CD14-positive monocyte (primary cell): ENCODE results near the gene OGFOD2. TPM values are rescaled to one million over a fixed set of nuclear protein-coding genes. Genes with fewer than 3 reads are reported as not detected.

Experiments used
- DNase-seq, 3 donors: peaks; one replicate each; pipeline ENCODE4 v3.0.0-alpha.2; 2011 to 2022
- H2AFZ ChIP-seq: 2 replicates; pipeline ENCODE4 v1.6.0; 2012; ENCODE audit warnings: mild to moderate bottlenecking, low read depth, low read length, inconsistent platforms; ENCODE audit not compliant: insufficient read depth, poor library complexity, severe bottlenecking
- H3K27ac ChIP-seq, 2 donors: 1 replicate in 1 of 2; 2 replicates in 1 of 2; pipeline ENCODE4 v1.5.1; 2012 to 2013; ENCODE audit warnings: low read length in 2 of 2, control low read depth in 1 of 2, inconsistent platforms in 1 of 2, low read depth in 1 of 2, mild to moderate bottlenecking in 1 of 2
- H3K27me3 ChIP-seq, 2 donors: one replicate each; pipeline versions ENCODE4 v1.6.0 to v1.6.1; 2011 to 2013; ENCODE audit warnings: low read length in 2 of 2; ENCODE audit not compliant: control insufficient read depth in 2 of 2, insufficient read depth in 2 of 2
- H3K36me3 ChIP-seq, 2 donors: replicated peaks in 1 of 2; 1 replicate in 1 of 2; 2 replicates in 1 of 2; pipeline versions ENCODE4 v1.5.1 to v1.6.1; 2012 to 2013; ENCODE audit warnings: low read length in 2 of 2, control low read depth in 1 of 2, inconsistent platforms in 1 of 2, mild to moderate bottlenecking in 1 of 2; ENCODE audit not compliant: insufficient read depth in 2 of 2, control insufficient read depth in 1 of 2
- H3K4me1 ChIP-seq, 2 donors: 1 replicate in 1 of 2; 2 replicates in 1 of 2; pipeline versions ENCODE4 v1.5.1 to v1.6.1; 2012 to 2013; ENCODE audit warnings: low read length in 2 of 2, control low read depth in 1 of 2, inconsistent platforms in 1 of 2, mild to moderate bottlenecking in 1 of 2, moderate library complexity in 1 of 2; ENCODE audit not compliant: insufficient read depth in 2 of 2, control insufficient read depth in 1 of 2
- H3K4me2 ChIP-seq: replicated peaks from 2 replicates; pipeline ENCODE3; 2012; ENCODE audit warnings: low read length, moderate library complexity, mild to moderate bottlenecking; ENCODE audit not compliant: poor library complexity, severe bottlenecking; ENCODE audit errors: extremely low read depth
- H3K4me3 ChIP-seq, 3 experiments: fragments of 200-600 bp in 1 of 3; sonication (generic) in 1 of 3; replicated peaks in 1 of 3; 1 replicate in 2 of 3; 2 replicates in 1 of 3; pipeline ENCODE4 v1.5.1; 2011 to 2013; ENCODE audit warnings: low read length in 3 of 3, mild to moderate bottlenecking in 3 of 3, control low read depth in 2 of 3, low read depth in 2 of 3, inconsistent platforms in 1 of 3, moderate library complexity in 1 of 3
- H3K79me2 ChIP-seq: 2 replicates; pipeline ENCODE4 v1.6.0; 2012; ENCODE audit warnings: mild to moderate bottlenecking, control low read depth, inconsistent platforms, low read length, moderate library complexity; ENCODE audit not compliant: insufficient read depth
- H3K9ac ChIP-seq: 2 replicates; pipeline ENCODE4 v1.6.0; 2017; ENCODE audit warnings: low read length, mild to moderate bottlenecking; ENCODE audit not compliant: insufficient read depth, poor library complexity, severe bottlenecking
- H3K9me3 ChIP-seq, 2 donors: replicated peaks in 1 of 2; 1 replicate in 1 of 2; 2 replicates in 1 of 2; pipeline versions ENCODE4 v1.5.1 to v1.6.1; 2012 to 2013; ENCODE audit warnings: low read length in 2 of 2, control low read depth in 1 of 2; ENCODE audit not compliant: control insufficient read depth in 1 of 2, insufficient read depth in 1 of 2
- H4K20me1 ChIP-seq: 2 replicates; pipeline ENCODE4 v1.6.0; 2012; ENCODE audit warnings: mild to moderate bottlenecking, low read length, control low read depth, moderate library complexity; ENCODE audit not compliant: insufficient read depth
- H3K27ac Mint-ChIP-seq, 7 donors: one replicate each; pipeline ENCODE4 v1.8.0; 2020; ENCODE audit warnings: mild to moderate bottlenecking in 7 of 7, mixed read lengths in 7 of 7, moderate library complexity in 6 of 7, inconsistent platforms in 2 of 7
- H3K27me3 Mint-ChIP-seq, 3 donors: one replicate each; pipeline ENCODE4 v1.8.0; 2021 to 2022; ENCODE audit warnings: low read depth in 3 of 3, mild to moderate bottlenecking in 3 of 3, mixed read lengths in 3 of 3, moderate library complexity in 3 of 3, inconsistent platforms in 1 of 3
- H3K36me3 Mint-ChIP-seq, 2 donors: one replicate each; pipeline ENCODE4 v1.8.0; 2020; ENCODE audit warnings: mixed read lengths in 2 of 2, inconsistent platforms in 1 of 2, mild to moderate bottlenecking in 1 of 2
- H3K4me1 Mint-ChIP-seq: one replicate; pipeline ENCODE4 v1.8.0; 2020; ENCODE audit warnings: mild to moderate bottlenecking, mixed read lengths
- H3K4me3 Mint-ChIP-seq, 2 donors: one replicate each; pipeline ENCODE4 v1.8.0; 2020; ENCODE audit warnings: mild to moderate bottlenecking in 2 of 2, mixed read lengths in 2 of 2, moderate library complexity in 1 of 2
- H3K9me3 Mint-ChIP-seq, 7 donors: one replicate each; pipeline ENCODE4 v1.8.0; 2020 to 2022; ENCODE audit warnings: mixed read lengths in 7 of 7, mild to moderate bottlenecking in 6 of 7, moderate library complexity in 6 of 7, inconsistent platforms in 2 of 7
- WGBS: methylation state at CpG from one replicate; pipeline ENCODE4 v1.1.5; 2013; ENCODE audit warnings: missing lambda C conversion rate; ENCODE audit not compliant: insufficient coverage; 5-methylcytosine and 5-hydroxymethylcytosine counted together
- intact Hi-C, 2 donors: fragments of 100-400 bp; cut with micrococcal nuclease; formaldehyde crosslinking; loops; one replicate each; pipeline versions ENCODE4 v1.15.0 to v1.15.1; 2023
- polyA plus RNA-seq, 3 donors: library from polyadenylated mRNA; depleted of rRNA in 1 of 3; unstranded in 2 of 3; stranded (reverse) in 1 of 3; fragments of 300-500 nt in 2 of 3; fragments of >200 nt in 1 of 3; fragmentation: Illumina TruSeq in 2 of 3; gene quantifications; 1 replicate in 2 of 3; 2 replicates in 1 of 3; pipeline ENCODE4 v1.2.3, GENCODE V29; 2012 to 2021
- TF ChIP-seq, protein P1 (sequence below): fragments of 200-600 bp; IDR thresholded peaks from one replicate; pipeline ENCODE4 v1.8.0; 2022; ENCODE audit warnings: antibody characterized with exemption, mild to moderate bottlenecking

OGFOD2 gene
- polyA plus RNA-seq, 3 donors: 13.0 to 30.3 (median 13.6) TPM

DNA sequence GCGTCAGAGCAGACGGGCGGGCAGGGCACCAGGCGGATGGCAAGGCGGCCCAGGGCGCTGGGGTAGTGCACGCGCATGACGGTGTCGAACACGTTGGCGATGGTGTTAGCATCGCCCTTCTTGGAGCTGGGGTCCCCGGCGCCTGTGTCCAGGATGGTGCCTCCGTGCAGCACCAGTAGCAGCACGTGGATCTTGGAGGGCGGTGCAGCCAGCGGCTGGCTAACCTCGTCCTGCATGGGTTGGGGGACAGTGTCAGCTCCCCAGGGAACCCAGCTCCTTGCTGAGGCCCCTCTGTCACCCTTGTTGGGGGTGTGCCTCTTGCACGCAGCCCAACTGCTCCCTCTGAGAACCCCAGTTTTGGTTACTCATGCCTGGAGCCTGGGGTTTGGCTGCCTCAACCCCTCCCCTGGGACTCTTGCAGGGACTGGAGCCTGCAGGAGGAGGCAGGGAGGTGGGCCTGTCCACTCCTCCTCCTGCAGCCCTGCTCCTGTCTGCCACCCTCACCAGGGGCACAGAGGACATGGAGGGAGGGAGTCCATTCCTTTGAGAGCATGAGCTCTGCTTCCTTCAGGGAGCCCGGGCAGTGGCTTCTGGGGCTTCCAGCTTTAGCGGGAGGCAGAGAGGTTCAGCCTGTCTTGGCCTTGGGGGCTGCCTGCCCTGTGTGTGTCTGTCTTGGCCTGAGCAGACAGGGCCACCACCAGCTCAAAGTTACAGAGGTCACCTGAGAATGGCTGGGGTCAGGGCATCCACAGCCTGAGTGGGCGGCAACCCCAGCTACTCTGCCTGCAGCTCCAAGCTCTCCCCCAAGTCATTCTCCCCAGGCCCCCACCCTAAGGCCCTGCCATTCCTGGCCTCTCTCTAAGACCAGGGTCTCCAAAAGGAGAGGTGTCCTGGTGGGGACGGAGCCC, 22.6 kb downstream of the OGFOD2 start:
- intact Hi-C loops: no loop called here
- no peaks in the 10 kb centered on the region for H3K36me3 ChIP-seq

DNA sequence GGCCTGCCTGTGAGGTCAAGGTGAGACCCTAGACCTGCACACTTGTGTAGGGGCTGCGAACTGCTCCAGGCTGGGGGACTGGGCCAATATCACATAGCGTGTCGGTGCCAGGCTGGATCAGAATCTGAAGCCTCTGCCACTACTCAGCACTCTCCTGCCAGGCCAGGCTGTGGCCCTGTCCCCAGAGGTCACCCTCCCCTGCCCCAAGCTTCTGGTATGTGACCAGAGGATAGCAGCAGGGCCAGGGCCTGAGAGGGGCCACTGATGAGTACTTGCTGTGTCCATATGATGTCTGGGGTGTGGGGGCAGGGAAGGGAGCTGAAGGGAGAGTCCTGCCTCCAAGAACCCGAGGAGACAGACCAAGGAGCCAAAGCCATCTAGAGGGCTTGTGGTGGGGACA, 23.3 kb downstream of the OGFOD2 start:
- Histone ChIP-seq H3K36me3 (no peaks in the 10 kb centered on the region), H2AFZ (no peak overlapping the region), H3K9ac (no peak overlapping the region), H3K27ac (no peak overlapping the region), H3K79me2 (no peaks in the 10 kb centered on the region), H3K4me2 (no peak overlapping the region), H4K20me1 (no peaks in the 10 kb centered on the region), H3K4me3 (no peak overlapping the region), H3K4me1 (no peaks in the 10 kb centered on the region), H3K27me3 (no peaks in the 10 kb centered on the region), H3K9me3 (no peaks in the 10 kb centered on the region)
- no peak for DNase-seq
- Mint-ChIP-seq H3K4me1 (no peaks in the 10 kb centered on the region), H3K9me3 (no peaks in the 10 kb centered on the region), H3K36me3 (no peaks in the 10 kb centered on the region), H3K27me3 (peaks cover 0 to 7% (median 2%) of the 10 kb centered on the region in 3 donors), H3K4me3 (no peak overlapping the region), H3K27ac (no peak overlapping the region)
- 98% methylated on average over 4 of the region's 4 CpGs for WGBS
- intact Hi-C loops: no loop called here
- TF ChIP-seq, protein P1, sequence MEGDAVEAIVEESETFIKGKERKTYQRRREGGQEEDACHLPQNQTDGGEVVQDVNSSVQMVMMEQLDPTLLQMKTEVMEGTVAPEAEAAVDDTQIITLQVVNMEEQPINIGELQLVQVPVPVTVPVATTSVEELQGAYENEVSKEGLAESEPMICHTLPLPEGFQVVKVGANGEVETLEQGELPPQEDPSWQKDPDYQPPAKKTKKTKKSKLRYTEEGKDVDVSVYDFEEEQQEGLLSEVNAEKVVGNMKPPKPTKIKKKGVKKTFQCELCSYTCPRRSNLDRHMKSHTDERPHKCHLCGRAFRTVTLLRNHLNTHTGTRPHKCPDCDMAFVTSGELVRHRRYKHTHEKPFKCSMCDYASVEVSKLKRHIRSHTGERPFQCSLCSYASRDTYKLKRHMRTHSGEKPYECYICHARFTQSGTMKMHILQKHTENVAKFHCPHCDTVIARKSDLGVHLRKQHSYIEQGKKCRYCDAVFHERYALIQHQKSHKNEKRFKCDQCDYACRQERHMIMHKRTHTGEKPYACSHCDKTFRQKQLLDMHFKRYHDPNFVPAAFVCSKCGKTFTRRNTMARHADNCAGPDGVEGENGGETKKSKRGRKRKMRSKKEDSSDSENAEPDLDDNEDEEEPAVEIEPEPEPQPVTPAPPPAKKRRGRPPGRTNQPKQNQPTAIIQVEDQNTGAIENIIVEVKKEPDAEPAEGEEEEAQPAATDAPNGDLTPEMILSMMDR: no peak

More for the DNA sequence above, 22.6 kb downstream of the OGFOD2 start:
- WGBS: 97% methylated on average over 23 of the region's 25 CpGs
- peaks cover 0 to 7% (median 2%) of the 10 kb centered on the region in 3 donors for H3K27me3 Mint-ChIP-seq
- Histone ChIP-seq H3K4me1 (no peaks in the 10 kb centered on the region), H3K27ac (no peak overlapping the region), H3K79me2 (no peaks in the 10 kb centered on the region), H4K20me1 (no peaks in the 10 kb centered on the region), H3K9me3 (no peaks in the 10 kb centered on the region), H3K4me2 (no peak overlapping the region), H3K9ac (no peak overlapping the region), H3K4me3 (no peak overlapping the region), H2AFZ (no peak overlapping the region), H3K27me3 (no peaks in the 10 kb centered on the region)
- no peaks in the 10 kb centered on the region for H3K9me3 Mint-ChIP-seq
- H3K36me3 Mint-ChIP-seq: no peaks in the 10 kb centered on the region
- H3K4me3 Mint-ChIP-seq: no peak overlapping the region
- DNase-seq: no peak
- TF ChIP-seq, protein P1: no peak
- H3K27ac Mint-ChIP-seq: no peak overlapping the region
- no peaks in the 10 kb centered on the region for H3K4me1 Mint-ChIP-seq
